ENCODE results near the gene ALOX5.

DNA sequence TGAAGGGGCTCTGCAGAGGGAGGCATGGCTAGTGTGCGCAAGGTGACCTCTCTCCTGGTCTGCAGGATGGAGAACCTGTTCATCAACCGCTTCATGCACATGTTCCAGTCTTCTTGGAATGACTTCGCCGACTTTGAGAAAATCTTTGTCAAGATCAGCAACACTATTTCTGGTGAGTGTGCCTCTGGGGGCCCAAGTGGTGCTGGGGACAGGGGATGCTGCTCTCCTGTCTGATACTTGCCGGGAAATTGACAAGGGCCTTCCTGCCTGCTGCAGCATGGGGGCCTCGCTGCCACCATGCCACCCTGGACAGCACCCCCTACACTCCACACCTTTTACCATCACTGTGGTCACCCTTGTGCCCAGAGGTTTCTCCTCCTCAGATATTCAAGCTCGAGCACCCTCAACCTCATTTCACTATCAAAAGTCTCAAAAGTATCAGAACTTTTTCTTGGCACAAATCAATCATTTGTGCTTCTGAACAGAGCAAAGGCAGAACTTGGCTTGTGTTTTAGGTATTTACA lies 50.0 kb downstream of the ALOX5 start:
- TF ChIP-seq POLR2A (IDR thresholded peaks at IDR 0.05): no peak
- TF ChIP-seq, protein P1, sequence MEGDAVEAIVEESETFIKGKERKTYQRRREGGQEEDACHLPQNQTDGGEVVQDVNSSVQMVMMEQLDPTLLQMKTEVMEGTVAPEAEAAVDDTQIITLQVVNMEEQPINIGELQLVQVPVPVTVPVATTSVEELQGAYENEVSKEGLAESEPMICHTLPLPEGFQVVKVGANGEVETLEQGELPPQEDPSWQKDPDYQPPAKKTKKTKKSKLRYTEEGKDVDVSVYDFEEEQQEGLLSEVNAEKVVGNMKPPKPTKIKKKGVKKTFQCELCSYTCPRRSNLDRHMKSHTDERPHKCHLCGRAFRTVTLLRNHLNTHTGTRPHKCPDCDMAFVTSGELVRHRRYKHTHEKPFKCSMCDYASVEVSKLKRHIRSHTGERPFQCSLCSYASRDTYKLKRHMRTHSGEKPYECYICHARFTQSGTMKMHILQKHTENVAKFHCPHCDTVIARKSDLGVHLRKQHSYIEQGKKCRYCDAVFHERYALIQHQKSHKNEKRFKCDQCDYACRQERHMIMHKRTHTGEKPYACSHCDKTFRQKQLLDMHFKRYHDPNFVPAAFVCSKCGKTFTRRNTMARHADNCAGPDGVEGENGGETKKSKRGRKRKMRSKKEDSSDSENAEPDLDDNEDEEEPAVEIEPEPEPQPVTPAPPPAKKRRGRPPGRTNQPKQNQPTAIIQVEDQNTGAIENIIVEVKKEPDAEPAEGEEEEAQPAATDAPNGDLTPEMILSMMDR (IDR thresholded peaks at IDR 0.05 in 8 of 11, conservative IDR thresholded peaks at IDR 0.05 in 3 of 11): no peak
- no peak for TF ChIP-seq POLR2AphosphoS5 (IDR thresholded peaks at IDR 0.05)

Measured in spleen (tissue), 7 donors.